8988T (cell line): ENCODE measurements around the gene TAF1A.

Experiments used
- DNase-seq: peaks from one replicate; pipeline ENCODE4 v3.0.0; 2011

TAF1A gene

GRCh38 chr1:222529916-222530315 is 59.8 kb downstream of the TAF1A start:
- DNase-seq = no peak

GRCh38 chr1:222529181-222529580 is 60.6 kb downstream of the TAF1A start:
- no peak for DNase-seq

DNA sequence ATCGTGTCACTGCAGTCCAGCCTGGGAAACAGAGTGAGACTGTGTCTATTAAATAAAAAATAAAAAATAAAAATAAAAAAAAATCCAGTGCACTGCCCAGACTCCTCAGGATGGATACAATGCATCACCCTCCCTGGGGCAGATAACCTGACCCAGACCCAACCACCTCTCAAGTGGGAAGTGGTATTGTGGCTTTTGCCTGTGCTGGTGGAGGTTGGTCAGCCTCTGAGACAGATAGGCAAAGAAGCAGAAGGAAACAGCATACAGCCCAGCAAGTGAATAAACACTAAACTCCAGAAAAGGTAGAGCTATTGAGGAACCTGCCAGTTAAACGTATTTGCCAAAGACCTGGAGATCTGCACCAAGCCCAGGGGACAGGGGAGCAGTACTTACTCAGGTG is 63.8 kb downstream of the TAF1A start:
- DNase-seq = no peak

DNA sequence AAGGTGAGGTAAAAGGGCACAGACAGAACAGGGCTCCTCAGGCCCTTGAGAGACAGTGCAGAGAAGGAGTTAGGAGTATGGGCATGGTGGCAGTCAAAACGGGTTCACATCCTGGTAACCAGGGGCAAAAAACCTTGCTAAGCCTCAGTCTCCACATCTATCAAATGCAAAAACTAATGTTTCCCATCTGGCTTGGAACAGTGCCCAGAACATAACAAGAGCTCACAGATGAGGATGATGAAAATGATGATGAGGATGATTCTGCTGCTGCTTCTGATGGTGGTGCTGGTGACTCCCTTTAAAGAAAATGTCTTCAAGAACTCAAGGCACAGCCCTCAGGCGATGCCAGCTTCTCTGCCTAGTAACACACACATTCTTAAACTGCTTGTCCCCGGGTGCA is 65.9 kb downstream of the TAF1A start:
- DNase-seq = no peak

GRCh38 chr1:222522105-222522915 is 67.4 kb downstream of the TAF1A start:
- DNase-seq = no peak

DNA sequence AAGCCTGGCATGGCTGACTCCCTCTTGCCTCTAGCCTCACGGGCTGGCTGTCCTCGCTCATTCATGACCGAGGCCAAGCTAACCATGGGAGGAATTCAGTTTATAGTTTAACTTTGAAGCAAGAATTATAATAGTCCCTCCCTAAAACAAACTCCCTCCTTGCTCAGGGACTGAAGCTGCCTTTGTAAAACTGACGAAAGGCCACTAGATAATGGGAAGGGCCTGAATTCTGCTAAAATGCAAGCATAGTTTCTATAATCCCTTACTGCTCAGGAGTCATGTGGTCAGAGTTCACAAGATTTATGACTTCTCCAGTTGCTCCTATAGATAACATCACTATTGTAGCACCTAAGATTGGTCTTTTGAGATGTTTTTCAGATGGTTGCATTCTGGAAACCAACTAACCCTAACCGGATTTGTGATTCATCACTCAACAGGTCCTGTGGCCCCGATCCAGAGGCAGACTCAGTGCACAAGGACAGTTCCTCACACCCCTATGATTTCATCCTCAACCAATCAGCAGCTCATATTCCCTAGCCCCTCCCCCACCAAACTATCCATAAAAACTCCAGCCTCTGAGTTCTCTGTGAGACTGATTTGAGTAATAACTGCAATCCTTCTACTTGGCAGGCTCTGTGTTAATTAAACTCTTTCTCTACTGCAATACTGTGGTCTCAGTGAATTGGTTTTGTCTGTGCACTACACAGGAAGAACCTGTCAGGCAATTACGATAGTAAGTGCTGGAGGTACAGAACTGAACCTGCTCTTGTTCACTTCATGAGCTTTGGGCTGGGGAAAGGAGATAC is 68.2 kb downstream of the TAF1A start:
- no peak for DNase-seq
